ENCODE measurements around the gene KRTAP13-2.

Gene KRTAP13-2

GRCh38 chr21:30372139-30372770 is at the start of gene KRTAP13-2:
KRTAP13-2 (minus strand) TSS chr21:30372271; CDS start chr21:30372213, 58 bp downstream.
- TF ChIP-seq CTCF (IDR thresholded peaks at IDR 0.05) = no peak
- Mint-ChIP-seq H3K36me3 (ENCODE audit: low read depth) (no peaks in the 10 kb centered on the region), H3K4me1 (no peaks in the 10 kb centered on the region), H3K4me3 (no peak within 1 kb of the TSS), H3K9me3 (peaks cover 13% of the 10 kb centered on the region), H3K27me3 (ENCODE audit: low read depth, poor library complexity) (peaks cover 12% of the 10 kb centered on the region), H3K27ac (no peak within 1 kb of the TSS)
- DNase-seq = no peak

GRCh38 chr21:30415993-30416392 is 43.9 kb upstream of the KRTAP13-2 start:
- peaks cover 4% of the 10 kb centered on the region for H3K27me3 Mint-ChIP-seq (ENCODE audit: low read depth, poor library complexity)
- H3K4me1 Mint-ChIP-seq = no peaks in the 10 kb centered on the region
- no peak for DNase-seq
- H3K4me3 Mint-ChIP-seq = no peak overlapping the region
- no peak overlapping the region for H3K27ac Mint-ChIP-seq
- peaks cover 11% of the 10 kb centered on the region for H3K36me3 Mint-ChIP-seq (ENCODE audit: low read depth)
- H3K9me3 Mint-ChIP-seq = peaks cover 52% of the 10 kb centered on the region
- TF ChIP-seq CTCF (IDR thresholded peaks at IDR 0.05) = no peak

GRCh38 chr21:30408782-30409494 is 36.9 kb upstream of the KRTAP13-2 start:
- Mint-ChIP-seq H3K27ac (peak overlapping the region; percentile 76), H3K9me3 (peaks cover 49% of the 10 kb centered on the region), H3K27me3 (ENCODE audit: low read depth, poor library complexity) (no peaks in the 10 kb centered on the region), H3K4me3 (peak overlapping the region; percentile 11), H3K36me3 (ENCODE audit: low read depth) (peaks cover 15% of the 10 kb centered on the region), H3K4me1 (no peaks in the 10 kb centered on the region)
- peak; percentile 27 for DNase-seq
- peak; percentile 29 for TF ChIP-seq CTCF (IDR thresholded peaks at IDR 0.05)

GRCh38 chr21:30395731-30396130 is 23.7 kb upstream of the KRTAP13-2 start, which contains the start of gene KRTAP13-1:
KRTAP13-1 (plus strand) TSS chr21:30396031; CDS start chr21:30396087, 56 bp downstream.
- H3K27ac Mint-ChIP-seq = no peak within 1 kb of the TSS
- no peak within 1 kb of the TSS for H3K4me3 Mint-ChIP-seq
- peaks cover 11% of the 10 kb centered on the region for H3K9me3 Mint-ChIP-seq
- TF ChIP-seq CTCF (IDR thresholded peaks at IDR 0.05) = no peak
- DNase-seq = no peak
- H3K27me3 Mint-ChIP-seq (ENCODE audit: low read depth, poor library complexity) = peaks cover 4% of the 10 kb centered on the region
- H3K36me3 Mint-ChIP-seq (ENCODE audit: low read depth) = no peaks in the 10 kb centered on the region
- H3K4me1 Mint-ChIP-seq = no peaks in the 10 kb centered on the region

- DNase-seq = no peak
- H3K4me3 Mint-ChIP-seq = no peak overlapping the region
- no peaks in the 10 kb centered on the region for H3K4me1 Mint-ChIP-seq
- H3K27ac Mint-ChIP-seq = no peak overlapping the region
- peaks cover 18% of the 10 kb centered on the region for H3K9me3 Mint-ChIP-seq
- TF ChIP-seq CTCF (IDR thresholded peaks at IDR 0.05) = no peak
- H3K27me3 Mint-ChIP-seq (ENCODE audit: low read depth, poor library complexity) = peaks cover 4% of the 10 kb centered on the region
- peaks cover 4% of the 10 kb centered on the region for H3K36me3 Mint-ChIP-seq (ENCODE audit: low read depth)
These were observed 19.5 kb upstream of the KRTAP13-2 start for GRCh38 chr21:30391492-30392025.
